Measurements from ENCODE around the gene FCGBP. TPM values are rescaled to one million over a fixed set of nuclear protein-coding genes. Genes with fewer than 3 reads are reported as not detected.
"Not testable (repeated sequence)": the region's sequence is repeated elsewhere in the genome, so short reads cannot be mapped to it uniquely, and the experiment has no call there.

Gene FCGBP
- total RNA-seq, 1 experiment from 2014 or later: 0.80 TPM

GRCh38 chr19:39963898-39964297, 29.5 kb upstream of the FCGBP start:
- ATAC-seq (no peak), DNase-seq (no peak)
- intact Hi-C loops (cut with micrococcal nuclease): no loop called here
- Histone ChIP-seq H3K9me3 (ENCODE audit: low read length) (no peaks in the 10 kb centered on the region), H3K9me2 (replicated peaks; ENCODE audit: low read length) (no peaks in the 10 kb centered on the region), H3K36me3 (ENCODE audit: low read depth, low read length) (no peaks in the 10 kb centered on the region), H3K4me1 (ENCODE audit: insufficient read depth, low read length) (no peaks in the 10 kb centered on the region), H3K4me2 (ENCODE audit: low read length) (no peak overlapping the region), H3F3A (ENCODE audit: low read length, unreplicated experiment) (no peaks in the 10 kb centered on the region), H3K27me3 (ENCODE audit: low read length) (no peaks in the 10 kb centered on the region), H2AFZ (ENCODE audit: low read length) (no peak overlapping the region), H3K9ac (ENCODE audit: low read length) (no peak overlapping the region), H4K20me1 (ENCODE audit: low read length) (no peaks in the 10 kb centered on the region), H3K4me3 (ENCODE audit: low read length) (no peak overlapping the region), H3K27ac (ENCODE audit: low read length) (no peak overlapping the region), H3K79me2 (ENCODE audit: low read length) (no peaks in the 10 kb centered on the region)
- CTCF ChIA-PET: no interaction called here
- BruUV-seq (replicated peaks): no TSS peak
- POLR2A ChIA-PET (ENCODE audit: unreplicated experiment): no interaction called here
- TF ChIP-seq EZH2phosphoT487 (IDR thresholded peaks at IDR 0.05; ENCODE audit: borderline replicate concordance, low read length) (no peak), EZH2 (IDR thresholded peaks at IDR 0.05; ENCODE audit: low read length, unreplicated experiment) (no peak), CTCF (conservative IDR thresholded peaks at IDR 0.05; ENCODE audit: low read depth, low read length) (no peak)

GRCh38 chr19:39959407-39959806, 25.0 kb upstream of the FCGBP start:
- H3F3A ChIP-seq (ENCODE audit: low read length, unreplicated experiment); H3K9me2 ChIP-seq (replicated peaks; ENCODE audit: low read length); H3K4me2 ChIP-seq (ENCODE audit: low read length); H3K9ac ChIP-seq (ENCODE audit: low read length); H3K4me1 ChIP-seq (ENCODE audit: insufficient read depth, low read length); H3K36me3 ChIP-seq (ENCODE audit: low read depth, low read length); POLR2A ChIA-PET (ENCODE audit: unreplicated experiment); intact Hi-C loops (cut with micrococcal nuclease); H3K79me2 ChIP-seq (ENCODE audit: low read length); CTCF ChIA-PET; BruUV-seq (replicated peaks); DNase-seq; H4K20me1 ChIP-seq (ENCODE audit: low read length); H3K9me3 ChIP-seq (ENCODE audit: low read length); H3K27me3 ChIP-seq (ENCODE audit: low read length); H3K4me3 ChIP-seq (ENCODE audit: low read length); ATAC-seq; H3K27ac ChIP-seq (ENCODE audit: low read length); H2AFZ ChIP-seq (ENCODE audit: low read length): not testable (repeated sequence)

- DNase-seq; H3F3A ChIP-seq (ENCODE audit: low read length, unreplicated experiment); H3K36me3 ChIP-seq (ENCODE audit: low read depth, low read length); H4K20me1 ChIP-seq (ENCODE audit: low read length); H3K9me3 ChIP-seq (ENCODE audit: low read length); H3K4me2 ChIP-seq (ENCODE audit: low read length); intact Hi-C loops (cut with micrococcal nuclease); H3K79me2 ChIP-seq (ENCODE audit: low read length); H3K9ac ChIP-seq (ENCODE audit: low read length); CTCF ChIA-PET; POLR2A ChIA-PET (ENCODE audit: unreplicated experiment); BruUV-seq (replicated peaks); H3K27ac ChIP-seq (ENCODE audit: low read length); H3K4me1 ChIP-seq (ENCODE audit: insufficient read depth, low read length); H3K27me3 ChIP-seq (ENCODE audit: low read length); H2AFZ ChIP-seq (ENCODE audit: low read length); ATAC-seq; H3K4me3 ChIP-seq (ENCODE audit: low read length); H3K9me2 ChIP-seq (replicated peaks; ENCODE audit: low read length): not testable (repeated sequence)
Observed at GRCh38 chr19:39958942-39959341, 24.5 kb upstream of the FCGBP start.

- H3K27me3 ChIP-seq (ENCODE audit: low read length): not testable (repeated sequence)
Observed at GRCh38 chr19:39957886-39958285, 23.5 kb upstream of the FCGBP start.

More at GRCh38 chr19:39957886-39958285, 23.5 kb upstream of the FCGBP start:
- H4K20me1 ChIP-seq (ENCODE audit: low read length); BruUV-seq (replicated peaks); intact Hi-C loops (cut with micrococcal nuclease); H3K4me2 ChIP-seq (ENCODE audit: low read length); H3K79me2 ChIP-seq (ENCODE audit: low read length); ATAC-seq; H3K9ac ChIP-seq (ENCODE audit: low read length); H2AFZ ChIP-seq (ENCODE audit: low read length); CTCF ChIA-PET; H3K9me3 ChIP-seq (ENCODE audit: low read length); H3K4me1 ChIP-seq (ENCODE audit: insufficient read depth, low read length); H3K27ac ChIP-seq (ENCODE audit: low read length); H3K4me3 ChIP-seq (ENCODE audit: low read length); H3F3A ChIP-seq (ENCODE audit: low read length, unreplicated experiment); POLR2A ChIA-PET (ENCODE audit: unreplicated experiment); DNase-seq; H3K36me3 ChIP-seq (ENCODE audit: low read depth, low read length); H3K9me2 ChIP-seq (replicated peaks; ENCODE audit: low read length): not testable (repeated sequence)
